GM18868 (cell line): Measurements from ENCODE around the gene PITX3.

Experiments used
- ATAC-seq: cut with Tn5 transposase; IDR thresholded peaks from one replicate; pipeline ENCODE4 v1.9.1; 2021; ENCODE audit warnings: mild to moderate bottlenecking, moderate library complexity; ENCODE audit not compliant: unreplicated experiment

The PITX3 gene

GRCh38 chr10:102185811-102186527 lies 55.3 kb downstream of the PITX3 start:
- no peak for ATAC-seq

GRCh38 chr10:102185272-102185671 lies 56.0 kb downstream of the PITX3 start:
- no peak for ATAC-seq

GRCh38 chr10:102184606-102185005 lies 56.7 kb downstream of the PITX3 start:
- ATAC-seq: no peak
